HG03354 (cell line): ENCODE measurements around the gene IL1RN.

ENCODE experiments used
- ATAC-seq: cut with Tn5 transposase; IDR thresholded peaks from one replicate; pipeline ENCODE4 v1.9.1; 2021; ENCODE audit warnings: mild to moderate bottlenecking; ENCODE audit not compliant: unreplicated experiment, poor library complexity, severe bottlenecking

Gene IL1RN

DNA sequence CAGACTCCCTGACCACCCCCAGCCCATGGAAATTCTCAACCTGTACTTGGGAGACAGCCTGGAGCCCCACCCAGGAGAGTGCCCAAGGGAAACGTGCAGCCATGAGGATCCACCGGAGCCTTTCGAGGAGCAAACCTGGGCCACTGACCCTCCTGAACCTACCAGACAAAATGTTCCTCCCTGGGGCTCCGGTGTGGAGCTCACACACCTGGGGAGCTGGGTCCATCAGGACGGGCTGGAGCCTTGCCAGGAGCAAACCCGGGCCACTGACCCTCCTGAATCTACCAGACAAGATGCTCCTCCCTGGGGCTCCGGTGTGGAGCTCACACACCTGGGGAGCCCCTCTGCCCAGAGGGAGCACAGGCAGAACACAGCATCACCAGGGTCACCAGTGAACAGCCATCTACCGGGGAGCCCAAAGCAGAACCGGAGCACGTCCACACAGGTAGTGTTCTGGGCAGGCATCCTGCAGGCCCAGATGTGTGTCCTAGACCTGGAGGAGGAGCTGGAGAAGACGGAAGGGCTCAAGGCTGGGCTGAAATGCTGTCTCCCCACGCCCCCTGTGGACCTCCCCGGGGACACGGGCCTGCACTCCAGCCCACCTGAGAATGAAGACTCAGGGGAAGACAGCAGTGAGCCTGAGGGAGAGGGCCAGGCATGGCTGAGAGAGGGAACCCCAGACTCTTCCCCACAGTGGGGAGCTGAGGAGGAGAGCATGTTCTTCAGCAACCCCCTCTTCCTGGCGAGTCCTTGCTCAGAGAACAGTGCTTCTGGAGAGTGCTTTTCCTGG is 55.3 kb downstream of the IL1RN start:
- ATAC-seq: no peak

DNA sequence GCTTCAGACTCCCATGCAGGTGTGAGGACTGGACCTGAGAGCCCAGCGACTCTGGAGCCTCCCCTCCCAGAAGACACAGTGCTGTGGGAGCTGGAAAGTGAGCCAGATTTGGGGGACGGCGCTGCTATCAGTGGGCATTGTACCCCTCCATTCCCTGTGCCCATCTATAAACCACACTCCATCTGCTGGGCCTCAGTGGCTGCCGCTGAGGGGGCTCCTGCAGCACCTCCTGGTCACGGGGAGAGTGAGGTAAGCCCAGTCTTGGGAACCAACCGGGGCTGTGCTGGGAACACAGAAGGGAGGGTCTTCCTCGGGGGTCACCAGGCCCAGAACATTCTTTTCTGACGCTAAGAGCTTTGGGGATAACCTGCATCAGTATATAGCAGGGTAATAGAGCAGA is 55.9 kb downstream of the IL1RN start:
- no peak for ATAC-seq
